H1 (cell line): ENCODE data around the gene ZNF808. TPM values are rescaled to one million over a fixed set of nuclear protein-coding genes. Genes with fewer than 3 reads are reported as not detected.

Experiments
- CTCF ChIA-PET: fragments of 300-600 bp; sonication (Branson Sonifier 250); formaldehyde crosslinking; loops from one replicate; lab custom pipeline; 2021; ENCODE audit not compliant: partially characterized antibody; lab: Charles Lee
- POLR2A ChIA-PET: fragments of 300-600 bp; sonication (Branson Sonifier 250); formaldehyde crosslinking; loops from one replicate; lab custom pipeline; 2021; ENCODE audit warnings: inconsistent platforms; ENCODE audit not compliant: partially characterized antibody; lab: Charles Lee
- DNase-seq, 2 experiments: peaks; one replicate each; pipeline versions ENCODE4 v3.0.0 to v3.0.0-alpha.2; 2010 to 2022; ENCODE audit warnings: low spot score in 2 of 2, low read depth in 1 of 2, mixed read lengths in 1 of 2
- FAIRE-seq: peaks from 2 replicates; lab custom pipeline; 2011; peaks lifted over from hg19 to GRCh38; lab: Jason Lieb, UNC
- H2AFZ ChIP-seq: 2 replicates; pipeline ENCODE4 v1.8.1; 2012; ENCODE audit warnings: low read length, inconsistent platforms
- H2AK5ac ChIP-seq: 2 replicates; pipeline ENCODE4 v1.6.1; 2013; ENCODE audit warnings: low read depth, low read length
- H2BK120ac ChIP-seq: replicated peaks from 2 replicates; pipeline ENCODE3; 2013; ENCODE audit warnings: low read depth, low read length, inconsistent platforms
- H2BK12ac ChIP-seq: 2 replicates; pipeline ENCODE4 v1.6.1; 2013; ENCODE audit warnings: low read depth, low read length
- H2BK15ac ChIP-seq: 2 replicates; pipeline ENCODE4 v1.6.1; 2013; ENCODE audit warnings: low read length
- H2BK20ac ChIP-seq: 2 replicates; pipeline ENCODE4 v1.6.1; 2013; ENCODE audit warnings: low read length
- H2BK5ac ChIP-seq: 2 replicates; pipeline ENCODE4 v1.6.1; 2013; ENCODE audit warnings: low read depth, low read length
- H3K14ac ChIP-seq: 2 replicates; pipeline ENCODE4 v1.6.1; 2013; ENCODE audit warnings: inconsistent platforms; ENCODE audit not compliant: insufficient read length
- H3K18ac ChIP-seq: 2 replicates; pipeline ENCODE4 v1.6.1; 2013; ENCODE audit warnings: low read length; ENCODE audit errors: extremely low read depth
- H3K23ac ChIP-seq: 2 replicates; pipeline ENCODE4 v1.6.1; 2013; ENCODE audit warnings: inconsistent platforms; ENCODE audit not compliant: insufficient read length
- H3K23me2 ChIP-seq: 2 replicates; pipeline ENCODE4 v1.6.1; 2013; ENCODE audit warnings: low read depth, low read length
- H3K27ac ChIP-seq: 2 replicates; pipeline ENCODE4 v1.6.1; 2011; ENCODE audit warnings: low read depth, low read length, inconsistent platforms
- H3K27me3 ChIP-seq, 4 experiments: replicated peaks in 1 of 4; 1 replicate in 1 of 4; 2 replicates in 3 of 4; pipeline versions ENCODE4 v1.6.1 to v1.8.1; 2011 to 2013; ENCODE audit warnings: low read length in 3 of 4, mild to moderate bottlenecking in 3 of 4, inconsistent platforms in 2 of 4, mixed read lengths in 2 of 4, moderate library complexity in 1 of 4; ENCODE audit not compliant: control insufficient read depth in 3 of 4, insufficient read depth in 3 of 4; ENCODE audit errors: extremely low read depth in 1 of 4
- H3K36me3 ChIP-seq, 4 experiments: 2 replicates each; pipeline versions ENCODE4 v1.6.1 to v1.8.1; 2011 to 2013; ENCODE audit warnings: mild to moderate bottlenecking in 4 of 4, low read length in 3 of 4, moderate library complexity in 2 of 4, control low read depth in 1 of 4, inconsistent platforms in 1 of 4; ENCODE audit not compliant: insufficient read depth in 4 of 4, control insufficient read depth in 2 of 4
- H3K4ac ChIP-seq: replicated peaks from 2 replicates; pipeline ENCODE3; 2013; ENCODE audit warnings: low read length, low read depth, mixed read lengths, inconsistent platforms; ENCODE audit not compliant: insufficient read length
- H3K4me1 ChIP-seq, 4 experiments: replicated peaks in 1 of 4; 1 replicate in 1 of 4; 2 replicates in 3 of 4; pipeline versions ENCODE4 v1.6.1 to v1.8.1; 2011 to 2013; ENCODE audit warnings: low read length in 3 of 4, inconsistent platforms in 2 of 4, mixed read lengths in 1 of 4; ENCODE audit not compliant: insufficient read depth in 4 of 4, control insufficient read depth in 3 of 4
- H3K4me2 ChIP-seq, 2 experiments: 2 replicates each; pipeline versions ENCODE4 v1.6.1 to v1.8.1; 2011 to 2013; ENCODE audit warnings: low read depth in 2 of 2, low read length in 2 of 2, control low read depth in 1 of 2, inconsistent platforms in 1 of 2, mild to moderate bottlenecking in 1 of 2; ENCODE audit not compliant: insufficient read depth in 1 of 2
- H3K4me3 ChIP-seq, 4 experiments: fragments of 200-600, 300-600 bp in 1 of 4; sonication (generic), shearing (Covaris generic), sonication (Bioruptor Twin) in 1 of 4; 2 replicates each; pipeline versions ENCODE4 v1.5.1 to v1.8.1; 2011 to 2016; ENCODE audit warnings: low read length in 4 of 4, low read depth in 3 of 4, control low read depth in 2 of 4, inconsistent platforms in 2 of 4, mild to moderate bottlenecking in 2 of 4, mixed read lengths in 1 of 4, moderate library complexity in 1 of 4; ENCODE audit not compliant: insufficient read depth in 2 of 4; ENCODE audit errors: extremely low read depth in 1 of 4
- H3K56ac ChIP-seq: replicated peaks from 2 replicates; pipeline ENCODE3; 2013; ENCODE audit warnings: low read depth, mild to moderate bottlenecking, mixed read lengths, low read length, inconsistent platforms; ENCODE audit not compliant: insufficient read length
- H3K79me1 ChIP-seq: 2 replicates; pipeline ENCODE4 v1.6.1; 2013; ENCODE audit warnings: low read depth, low read length, control low read depth
- H3K79me2 ChIP-seq, 2 experiments: 2 replicates each; pipeline versions ENCODE4 v1.6.1 to v1.8.1; 2012 to 2013; ENCODE audit warnings: low read length in 2 of 2, mild to moderate bottlenecking in 2 of 2, inconsistent platforms in 1 of 2; ENCODE audit not compliant: insufficient read depth in 2 of 2, control insufficient read depth in 1 of 2
- H3K9ac ChIP-seq, 4 experiments: replicated peaks in 1 of 4; 1 replicate in 1 of 4; 2 replicates in 3 of 4; pipeline versions ENCODE4 v1.6.1 to v1.8.1; 2011 to 2013; ENCODE audit warnings: low read depth in 3 of 4, low read length in 3 of 4, control low read depth in 2 of 4, mild to moderate bottlenecking in 2 of 4, moderate library complexity in 2 of 4, inconsistent platforms in 1 of 4; ENCODE audit errors: extremely low read depth in 1 of 4
- H3K9me3 ChIP-seq, 2 experiments: 2 replicates each; pipeline versions ENCODE4 v1.6.1 to v1.8.1; 2012 to 2013; ENCODE audit warnings: mild to moderate bottlenecking in 2 of 2, moderate library complexity in 2 of 2, control low read depth in 1 of 2, inconsistent platforms in 1 of 2, low read depth in 1 of 2, low read length in 1 of 2, mixed read lengths in 1 of 2; ENCODE audit not compliant: insufficient read depth in 2 of 2
- H4K20me1 ChIP-seq, 2 experiments: replicated peaks in 1 of 2; 2 replicates each; pipeline versions ENCODE3 to v1.8.1; 2011 to 2013; ENCODE audit warnings: inconsistent platforms in 2 of 2, low read length in 2 of 2, mild to moderate bottlenecking in 1 of 2; ENCODE audit not compliant: insufficient read depth in 2 of 2, control insufficient read depth in 1 of 2
- H4K5ac ChIP-seq: 2 replicates; pipeline ENCODE4 v1.6.1; 2013; ENCODE audit warnings: low read length, low read depth, mixed read lengths, inconsistent platforms; ENCODE audit not compliant: insufficient read length
- H4K8ac ChIP-seq: 2 replicates; pipeline ENCODE4 v1.8.0; 2013; ENCODE audit warnings: mild to moderate bottlenecking, moderate library complexity, low read length, inconsistent platforms; ENCODE audit not compliant: insufficient read depth; ENCODE audit errors: extremely low read depth
- H4K91ac ChIP-seq: replicated peaks from 2 replicates; pipeline ENCODE3; 2013; ENCODE audit warnings: low read length, mixed read lengths, inconsistent platforms; ENCODE audit not compliant: insufficient read length
- CTBP2 ChIP-seq: IDR thresholded peaks from 2 replicates; pipeline ENCODE4 v1.7.0; 2011; ENCODE audit warnings: borderline replicate concordance, mild to moderate bottlenecking, moderate library complexity, mixed read lengths, low read length; ENCODE audit not compliant: insufficient read depth, insufficient read length
- RNF2 ChIP-seq: fragments of 200-900, 300-1000 bp; sonication (generic); IDR thresholded peaks from 2 replicates; pipeline ENCODE4 v1.7.1; 2016; ENCODE audit warnings: borderline replicate concordance, low read depth, mild to moderate bottlenecking, antibody characterized with exemption, low read length; ENCODE audit not compliant: poor library complexity, severe bottlenecking; ENCODE audit errors: missing control alignments
- SIX5 ChIP-seq: IDR thresholded peaks from 2 replicates; pipeline ENCODE4 v1.6.1; 2011; ENCODE audit warnings: mild to moderate bottlenecking, low read depth, low read length
- TAF7 ChIP-seq: optimal IDR thresholded peaks from 2 replicates; pipeline ENCODE3; 2011; ENCODE audit warnings: low read depth, mild to moderate bottlenecking, inconsistent platforms, low read length, moderate library complexity, borderline replicate concordance
- WGBS, 2 experiments: shearing (Covaris generic) in 1 of 2; methylation state at CpG; one replicate each; pipeline versions ENCODE4 v1.1.6 to v1.1.7; 2013 to 2015; ENCODE audit warnings: low lambda C conversion rate in 2 of 2, mixed read lengths in 2 of 2, inconsistent platforms in 1 of 2, low coverage in 1 of 2, missing lambda C conversion rate in 1 of 2; ENCODE audit not compliant: insufficient replicate concordance in 2 of 2, insufficient coverage in 1 of 2, insufficient read length in 1 of 2; ENCODE audit errors: extremely low coverage in 1 of 2, missing lambda C conversion rate in 1 of 2; 5-methylcytosine and 5-hydroxymethylcytosine counted together
- polyA plus RNA-seq, 7 experiments: library from polyadenylated mRNA; depleted of rRNA in 3 of 7; stranded (reverse) in 5 of 7; unstranded in 2 of 7; fragments of >200 nt in 5 of 7; fragments of 200-250 nt in 2 of 7; gene quantifications; 1 replicate in 5 of 7; 2 replicates in 1 of 7; 4 replicates in 1 of 7; pipeline versions ENCODE4 v1.2.1 to v1.2.3, GENCODE V29; 2011 to 2013; ENCODE audit warnings: missing spikeins in 2 of 7, mixed read lengths in 2 of 7
- total RNA-seq: library from RNA; stranded (reverse); fragmentation: NEBNext Ultra II Directional; extraction: Animal tissue kit (Norgen Biotek cat#: 25700); gene quantifications from 2 replicates; pipeline ENCODE4 v1.2.1, GENCODE V29; 2021
- TF ChIP-seq, protein P1 (sequence below): IDR thresholded peaks from 2 replicates; pipeline ENCODE4 v1.6.1; 2012; ENCODE audit warnings: inconsistent platforms

The ZNF808 gene
- total and polyA plus RNA-seq, 2 of the 8 experiments (the other 6 are each of a cell fraction or from before 2014, with no cell fraction given), result 3.9 to 25.9 TPM

DNA sequence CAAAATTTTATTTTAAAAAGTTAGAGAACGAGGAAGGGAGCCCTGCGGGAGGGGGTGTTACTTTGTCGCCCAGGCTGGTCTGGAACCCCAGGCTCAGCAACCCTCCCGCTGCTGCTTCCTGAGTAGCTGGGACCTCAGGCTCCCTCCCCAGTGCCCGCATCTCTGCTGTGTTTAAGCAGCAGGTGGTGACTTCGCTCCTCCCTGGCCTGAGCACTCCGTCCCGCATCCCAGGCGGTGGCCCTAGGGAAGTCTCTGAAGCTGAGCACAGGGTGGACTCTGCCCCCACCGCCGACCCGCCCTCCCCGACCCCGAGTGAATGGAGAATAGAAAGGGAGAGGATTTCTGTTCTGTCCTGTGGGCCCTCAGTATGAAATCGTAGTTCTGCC lies 73.2 kb downstream of the ZNF808 start:
- H3K4ac ChIP-seq, result no peak overlapping the region
- no peaks in the 10 kb centered on the region for H3K79me2 ChIP-seq
- H3K23me2 ChIP-seq, result peaks cover 10% of the 10 kb centered on the region
- no peak overlapping the region; the same call in 1 of the 2 replicates for H3K18ac ChIP-seq
- H3K23ac ChIP-seq, result no peak overlapping the region
- no peak overlapping the region for H4K8ac ChIP-seq
- no peaks in the 10 kb centered on the region; the same call in 1 of the 2 replicates for H3K79me1 ChIP-seq
- H4K20me1 ChIP-seq, result no peaks in the 10 kb centered on the region
- FAIRE-seq, result no peak
- H4K91ac ChIP-seq, result no peak overlapping the region
- H3K9me3 ChIP-seq, result peaks cover 2 to 3% of the 10 kb centered on the region in 2 experiments; a peak in 1 of 4 replicates
- H2BK20ac ChIP-seq, result no peak overlapping the region
- peak overlapping the region; percentile 75 to 95 for H3K4me2 ChIP-seq
- peaks cover 0 to 3% (median under 1%) of the 10 kb centered on the region in 4 experiments; a peak in 3 of 7 replicates for H3K27me3 ChIP-seq
- ChIA-PET POLR2A (no interaction called here), CTCF (interaction anchor here (0.6 to 2.3 kb wide), 3 partner anchors 10 to 1839 kb away, joined by 3 to 10 read pairs (median 4); no protein-coding TSS in a partner anchor)
- no peak overlapping the region for H2AFZ ChIP-seq
- peaks cover 0 to 15% (median 11%) of the 10 kb centered on the region in 4 experiments; a peak in 6 of 8 replicates for H3K36me3 ChIP-seq
- no peak overlapping the region for H4K5ac ChIP-seq
- no peak overlapping the region for H3K14ac ChIP-seq
- TF ChIP-seq SIX5 (no peak), RNF2 (no peak), TAF7 (no peak), CTBP2 (no peak)
- TF ChIP-seq, protein P1, sequence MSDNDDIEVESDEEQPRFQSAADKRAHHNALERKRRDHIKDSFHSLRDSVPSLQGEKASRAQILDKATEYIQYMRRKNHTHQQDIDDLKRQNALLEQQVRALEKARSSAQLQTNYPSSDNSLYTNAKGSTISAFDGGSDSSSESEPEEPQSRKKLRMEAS, result 0 out of 2 replicates have a peak, but pooled peaks have one; percentile 6
- H2BK5ac ChIP-seq, result no peak overlapping the region
- no peak overlapping the region for H2AK5ac ChIP-seq
- no peak overlapping the region for H2BK120ac ChIP-seq
- DNase-seq, result no peak
- H3K4me1 ChIP-seq, result no peaks in the 10 kb centered on the region; a peak in 3 of 7 replicates
- H2BK12ac ChIP-seq, result 0 out of 2 replicates have a peak overlapping the region, but pooled peaks have one; percentile 29
- WGBS, 2 experiments, result 14% methylated on average over 5 of the region's 15 CpGs; no CpG with 5 or more reads in 1 of the 2 experiments
- H3K27ac ChIP-seq, result no peak overlapping the region
- no peak overlapping the region for H3K56ac ChIP-seq
- no peak overlapping the region for H2BK15ac ChIP-seq
- no peak overlapping the region for H3K9ac ChIP-seq
- H3K4me3 ChIP-seq, result peak overlapping the region; percentile 27 to 91 (median 59); a peak in 7 of 8 replicates
